ENCODE data around the gene PIGB.
"Not testable (repeated sequence)": the region's sequence is repeated elsewhere in the genome, so short reads cannot be mapped to it uniquely, and the experiment has no call there.

Gene PIGB

GRCh38 chr15:55279746-55280351 is 39.2 kb upstream of the PIGB start:
- peak; percentile 94 for DNase-seq (ENCODE audit: low read depth)
- H3K4me3 ChIP-seq (ENCODE audit: low read depth, low read length), result no peak overlapping the region
- no peak for TF ChIP-seq CTCF (conservative IDR thresholded peaks at IDR 0.05; ENCODE audit: low read depth, low read length)

- not testable (repeated sequence) for H3K4me3 ChIP-seq (ENCODE audit: low read depth, low read length)
- peak; percentile 35 for DNase-seq (ENCODE audit: low read depth)
These were observed 38.4 kb upstream of the PIGB start for GRCh38 chr15:55280589-55280988.

- peak; percentile 15 for DNase-seq (ENCODE audit: low read depth)
- no peak overlapping the region for H3K4me3 ChIP-seq (ENCODE audit: low read depth, low read length)
- TF ChIP-seq CTCF (conservative IDR thresholded peaks at IDR 0.05; ENCODE audit: low read depth, low read length), result peak; percentile 16
These were observed 37.3 kb upstream of the PIGB start for GRCh38 chr15:55281517-55282228.

GRCh38 chr15:55282284-55282833 is 36.7 kb upstream of the PIGB start:
- TF ChIP-seq CTCF (conservative IDR thresholded peaks at IDR 0.05; ENCODE audit: low read depth, low read length), result peak; percentile 9
- peak; percentile 82 for DNase-seq (ENCODE audit: low read depth)
- H3K4me3 ChIP-seq (ENCODE audit: low read depth, low read length), result peak overlapping the region; percentile 20

- TF ChIP-seq CTCF (conservative IDR thresholded peaks at IDR 0.05; ENCODE audit: low read depth, low read length), result no peak
- H3K4me3 ChIP-seq (ENCODE audit: low read depth, low read length), result no peak overlapping the region
- no peak for DNase-seq (ENCODE audit: low read depth)
These were observed 35.5 kb upstream of the PIGB start for GRCh38 chr15:55283379-55284147.

GRCh38 chr15:55284426-55284825 is 34.6 kb upstream of the PIGB start:
- no peak overlapping the region for H3K4me3 ChIP-seq (ENCODE audit: low read depth, low read length)
- TF ChIP-seq CTCF (conservative IDR thresholded peaks at IDR 0.05; ENCODE audit: low read depth, low read length), result no peak
- DNase-seq (ENCODE audit: low read depth), result no peak

- not testable (repeated sequence) for H3K4me3 ChIP-seq (ENCODE audit: low read depth, low read length); DNase-seq (ENCODE audit: low read depth)
These were observed 32.4 kb upstream of the PIGB start for GRCh38 chr15:55286442-55287189.

Data from choroid plexus epithelial cell (primary cell).